OCI-LY1 (cell line): ENCODE measurements around the gene USP48.

Source experiments
- H2AFZ ChIP-seq: fragments of 200-600 bp; sonication (generic), shearing (Covaris generic); 2 replicates; pipeline ENCODE4 v1.6.0; 2014; ENCODE audit warnings: antibody characterized with exemption, mild to moderate bottlenecking, low read length
- H3F3A ChIP-seq: fragments of 200-600 bp; sonication (generic), shearing (Covaris generic); 2 replicates; pipeline ENCODE4 v1.6.0; 2014; ENCODE audit warnings: mild to moderate bottlenecking, antibody characterized with exemption, low read length, moderate library complexity; ENCODE audit not compliant: insufficient read depth
- H3K27ac ChIP-seq: fragments of 200-600 bp; sonication (generic); 2 replicates; pipeline ENCODE4 v1.5.1; 2014; ENCODE audit warnings: low read length, mixed run types, mild to moderate bottlenecking, low read depth; ENCODE audit not compliant: poor library complexity, severe bottlenecking
- H3K27me3 ChIP-seq: fragments of 200-600 bp; sonication (generic); 2 replicates; pipeline ENCODE4 v1.6.0; 2014; ENCODE audit warnings: antibody characterized with exemption, mild to moderate bottlenecking, low read length, moderate library complexity; ENCODE audit not compliant: insufficient read depth
- H3K36me3 ChIP-seq: fragments of 200-600 bp; sonication (generic); 2 replicates; pipeline ENCODE4 v1.6.1; 2014; ENCODE audit warnings: mild to moderate bottlenecking, antibody characterized with exemption, low read length, moderate library complexity, mixed read lengths; ENCODE audit not compliant: insufficient read depth
- H3K4me1 ChIP-seq: fragments of 200-600 bp; sonication (generic); 2 replicates; pipeline ENCODE4 v1.5.1; 2014; ENCODE audit warnings: mild to moderate bottlenecking, low read length, moderate library complexity; ENCODE audit not compliant: insufficient read depth, severe bottlenecking
- H3K4me2 ChIP-seq: fragments of 200-600 bp; sonication (generic), shearing (Covaris generic); 2 replicates; pipeline ENCODE4 v1.6.1; 2014; ENCODE audit warnings: low read length
- H3K4me3 ChIP-seq: fragments of 200-600 bp; sonication (generic); 2 replicates; pipeline ENCODE4 v1.5.1; 2014; ENCODE audit warnings: low read length, low read depth, mild to moderate bottlenecking, mixed read lengths; ENCODE audit not compliant: poor library complexity, severe bottlenecking
- H3K79me2 ChIP-seq: fragments of 200-600 bp; shearing (Covaris generic); 2 replicates; pipeline ENCODE4 v1.6.1; 2016; ENCODE audit warnings: mixed run types, low read length, mixed read lengths; ENCODE audit not compliant: insufficient read depth
- H3K9ac ChIP-seq: fragments of 200-600 bp; sonication (generic), shearing (Covaris generic); 2 replicates; pipeline ENCODE4 v1.6.1; 2014; ENCODE audit warnings: mild to moderate bottlenecking, low read length, mixed read lengths
- H3K9me2 ChIP-seq: fragments of 200-600 bp; sonication (generic), shearing (Covaris generic); 2 replicates; pipeline ENCODE4 v1.6.1; 2014; ENCODE audit warnings: low read depth, mild to moderate bottlenecking, low read length, mixed read lengths
- H3K9me3 ChIP-seq: fragments of 200-600 bp; shearing (Covaris generic); 2 replicates; pipeline ENCODE4 v1.6.1; 2014; ENCODE audit warnings: low read length, mixed read lengths
- H4K20me1 ChIP-seq: fragments of 200-600 bp; sonication (generic), shearing (Covaris generic); 2 replicates; pipeline ENCODE4 v1.6.0; 2016; ENCODE audit warnings: mild to moderate bottlenecking, low read length; ENCODE audit not compliant: insufficient read depth
- CTCF ChIP-seq: fragments of 200-600 bp; sonication (generic), shearing (Covaris generic); IDR thresholded peaks from 2 replicates; pipeline ENCODE4 v1.5.1; 2017; ENCODE audit warnings: mild to moderate bottlenecking, antibody characterized with exemption, low read length, moderate library complexity, mixed read lengths
- EZH2 ChIP-seq: fragments of 200-600 bp; sonication (generic), shearing (Covaris generic); IDR thresholded peaks from 2 replicates; pipeline ENCODE4 v1.8.0; 2017; ENCODE audit warnings: borderline replicate concordance, mixed run types, mild to moderate bottlenecking, antibody characterized with exemption, low read length, moderate library complexity, mixed read lengths

Gene USP48

GRCh38 chr1:21691739-21692138 is 91.2 kb downstream of the USP48 start:
- no peaks in the 10 kb centered on the region for H4K20me1 ChIP-seq
- H3K27me3 ChIP-seq: no peaks in the 10 kb centered on the region
- H3K9me2 ChIP-seq: no peaks in the 10 kb centered on the region
- H3K27ac ChIP-seq: no peak overlapping the region
- no peaks in the 10 kb centered on the region for H3K4me1 ChIP-seq
- no peaks in the 10 kb centered on the region for H3K79me2 ChIP-seq
- peaks cover 85% of the 10 kb centered on the region for H3K36me3 ChIP-seq
- H3F3A ChIP-seq: no peaks in the 10 kb centered on the region
- H3K9me3 ChIP-seq: no peaks in the 10 kb centered on the region
- H3K4me2 ChIP-seq: no peak overlapping the region
- H2AFZ ChIP-seq: no peak overlapping the region
- no peak for TF ChIP-seq EZH2
- no peak for TF ChIP-seq CTCF
- H3K4me3 ChIP-seq: no peak overlapping the region
- H3K9ac ChIP-seq: no peak overlapping the region

DNA sequence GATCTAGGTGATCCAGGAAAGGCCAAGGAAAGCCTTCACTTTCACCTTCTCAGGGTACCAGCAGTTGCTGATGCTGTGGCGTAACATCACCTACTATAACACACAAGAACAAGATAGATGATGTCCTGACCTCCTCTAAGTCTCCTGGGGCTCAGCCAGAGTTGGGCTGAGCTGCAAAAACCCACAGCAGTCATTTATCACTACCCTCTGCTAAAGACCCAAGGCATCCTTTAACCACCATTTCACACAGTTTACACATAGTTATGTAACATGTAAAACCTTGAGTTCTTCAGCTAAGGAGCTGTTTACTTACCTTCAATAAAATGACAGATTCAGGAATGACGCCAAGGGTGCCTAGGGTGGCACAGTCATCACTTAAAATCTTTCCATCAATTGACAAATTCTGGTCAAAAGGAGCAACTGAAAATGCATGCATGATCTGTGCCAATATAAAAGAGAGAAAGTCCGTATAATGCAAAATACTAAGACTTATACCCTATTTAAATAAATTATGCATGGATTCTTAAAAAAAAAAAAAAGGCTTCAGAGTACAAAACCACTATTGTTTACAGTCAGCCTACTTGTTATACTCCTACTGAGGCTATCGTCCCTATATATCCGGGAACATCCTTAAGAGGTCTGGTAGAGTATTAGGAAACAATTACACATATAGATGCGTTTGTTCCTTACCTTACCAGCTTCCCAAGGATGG is 93.1 kb downstream of the USP48 start:
- no peak overlapping the region for H3K4me2 ChIP-seq
- 0 out of 2 replicates have a peak, but pooled peaks cover 4% of the 10 kb centered on the region for H3K9me3 ChIP-seq
- peaks cover 90% of the 10 kb centered on the region for H3K36me3 ChIP-seq
- H2AFZ ChIP-seq: no peak overlapping the region
- H3K9ac ChIP-seq: no peak overlapping the region
- no peak overlapping the region for H3K4me3 ChIP-seq
- H3K9me2 ChIP-seq: no peaks in the 10 kb centered on the region
- no peaks in the 10 kb centered on the region for H3K79me2 ChIP-seq
- no peaks in the 10 kb centered on the region for H3K4me1 ChIP-seq
- H3K27ac ChIP-seq: no peak overlapping the region
- H3F3A ChIP-seq: no peaks in the 10 kb centered on the region
- H3K27me3 ChIP-seq: no peaks in the 10 kb centered on the region
- no peaks in the 10 kb centered on the region for H4K20me1 ChIP-seq
- TF ChIP-seq CTCF (no peak), EZH2 (no peak)

- Histone ChIP-seq H3F3A (no peaks in the 10 kb centered on the region), H3K27ac (no peak overlapping the region), H3K4me3 (no peak overlapping the region), H2AFZ (no peak overlapping the region), H3K9me3 (0 out of 2 replicates have a peak, but pooled peaks cover 6% of the 10 kb centered on the region), H3K36me3 (peaks cover 77% of the 10 kb centered on the region), H3K4me2 (no peak overlapping the region), H4K20me1 (no peaks in the 10 kb centered on the region), H3K4me1 (no peaks in the 10 kb centered on the region), H3K27me3 (no peaks in the 10 kb centered on the region), H3K9ac (no peak overlapping the region), H3K79me2 (no peaks in the 10 kb centered on the region), H3K9me2 (no peaks in the 10 kb centered on the region)
- TF ChIP-seq EZH2 (no peak), CTCF (no peak)
Observed at GRCh38 chr1:21687081-21687529, 95.8 kb downstream of the USP48 start.
